Right renal cortex interstitium (tissue), 3 donors: Measurements from ENCODE around the gene PTPRR. TPM values are rescaled to one million over a fixed set of nuclear protein-coding genes. Genes with fewer than 3 reads are reported as not detected.

Source experiments
- DNase-seq, 3 donors: peaks; one replicate each; pipeline ENCODE4 v3.0.0-alpha.2; 2013; ENCODE audit warnings: low read depth in 3 of 3, low spot score in 2 of 3
- polyA plus RNA-seq, 3 donors: library from polyadenylated mRNA; unstranded; fragments of 120-200 nt; gene quantifications; one replicate each; pipeline ENCODE4 v1.2.1, GENCODE V29; 2013; ENCODE audit not compliant: insufficient read length in 3 of 3

PTPRR gene
- polyA plus RNA-seq, 3 donors = 0.47 to 0.95 (median 0.50) TPM

DNA sequence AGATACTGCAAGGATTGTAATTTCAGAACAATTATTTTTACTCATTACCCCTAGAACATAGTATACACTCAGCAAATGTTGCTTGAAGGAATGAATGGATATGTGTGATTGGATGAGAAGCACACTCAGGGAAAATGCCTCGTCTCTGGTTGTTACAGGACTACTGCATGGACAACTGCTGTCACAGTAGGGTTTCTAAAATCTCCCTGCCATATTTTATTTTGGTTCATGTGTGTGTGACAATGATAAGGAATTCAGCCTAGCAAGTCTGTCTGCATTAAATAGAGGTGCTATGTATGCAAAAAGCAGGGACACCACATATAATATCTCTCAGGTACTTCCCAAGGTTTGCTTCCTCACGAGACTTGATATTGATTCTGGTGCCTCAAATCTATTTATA, 1.4 kb downstream of the PTPRR start:
- DNase-seq = no peak

DNA sequence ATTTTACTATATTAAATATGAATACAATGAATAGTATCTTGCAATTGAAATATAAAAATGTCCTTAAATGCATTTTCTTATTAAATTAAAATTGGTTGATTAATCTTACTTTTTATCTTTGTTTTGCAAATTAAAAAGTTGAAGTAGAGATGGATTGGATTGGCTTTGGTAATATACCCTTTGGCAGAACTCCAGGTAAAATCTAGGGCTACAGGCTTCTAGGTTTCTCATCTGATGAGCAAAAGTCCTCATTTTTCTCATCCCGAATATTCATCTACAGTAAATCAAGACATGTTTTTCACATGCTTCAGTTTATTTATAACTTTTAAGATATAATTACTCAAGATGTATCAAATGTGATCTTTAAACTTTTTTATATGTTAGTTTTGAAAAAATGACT, 2.2 kb downstream of the PTPRR start:
- no peak for DNase-seq

DNA sequence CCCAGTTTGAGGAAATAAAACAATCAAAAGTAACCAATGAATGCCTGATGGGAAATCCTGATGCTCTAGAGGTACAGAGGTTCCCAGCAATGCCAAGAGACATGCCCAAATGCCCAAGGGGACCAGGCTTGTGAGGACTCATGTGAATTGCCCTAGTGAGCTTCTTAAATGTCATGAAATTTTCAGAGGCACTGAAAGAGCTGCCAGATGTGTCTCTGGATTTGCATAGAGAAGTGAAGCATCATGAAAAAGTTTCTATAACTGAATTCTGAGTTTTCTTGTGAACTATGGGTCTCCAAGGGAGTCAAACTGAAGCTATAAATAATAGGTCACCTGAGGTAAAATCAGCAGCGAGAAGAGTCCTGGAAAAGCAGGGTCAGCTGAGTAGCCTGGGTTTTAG, 9.9 kb downstream of the PTPRR start:
- no peak for DNase-seq

DNA sequence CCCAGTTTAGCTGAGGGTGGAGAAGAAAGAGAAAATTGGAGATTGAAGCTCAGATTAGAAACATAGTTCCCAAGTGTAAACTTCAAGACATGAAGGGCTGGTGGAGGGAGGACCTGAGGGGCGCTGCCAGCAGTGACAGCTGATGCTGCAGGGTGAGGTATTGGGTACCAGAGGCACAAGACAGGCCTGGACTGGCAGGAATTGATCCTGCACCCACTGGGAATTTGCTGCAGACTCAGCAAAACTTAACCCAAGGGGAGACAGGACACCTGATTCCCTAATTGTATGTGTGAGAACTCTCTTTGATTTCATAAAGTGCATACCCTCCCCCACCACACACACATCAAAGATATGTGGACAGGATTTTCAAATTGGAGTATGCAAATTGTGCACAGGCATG, 11.6 kb downstream of the PTPRR start:
- DNase-seq = no peak

DNA sequence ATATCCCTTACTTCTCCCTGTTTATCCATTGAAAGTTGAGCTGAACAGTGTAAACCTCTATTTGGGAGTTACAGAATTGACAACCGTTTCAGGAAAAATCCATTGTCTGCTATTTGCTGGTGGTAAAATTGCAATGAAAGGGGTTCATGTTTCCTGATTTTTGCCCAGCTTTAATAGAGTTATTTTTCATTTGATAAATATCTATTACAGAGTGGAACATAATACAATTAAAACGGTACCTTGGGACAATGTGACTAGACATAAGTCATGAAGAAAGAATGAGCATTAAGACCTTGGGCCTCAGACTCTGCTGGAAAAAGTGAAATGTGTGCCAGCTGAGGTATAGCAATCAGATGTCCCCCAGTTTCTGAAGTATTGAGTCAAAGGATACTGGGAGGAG, 13.1 kb downstream of the PTPRR start:
- DNase-seq = no peak

DNA sequence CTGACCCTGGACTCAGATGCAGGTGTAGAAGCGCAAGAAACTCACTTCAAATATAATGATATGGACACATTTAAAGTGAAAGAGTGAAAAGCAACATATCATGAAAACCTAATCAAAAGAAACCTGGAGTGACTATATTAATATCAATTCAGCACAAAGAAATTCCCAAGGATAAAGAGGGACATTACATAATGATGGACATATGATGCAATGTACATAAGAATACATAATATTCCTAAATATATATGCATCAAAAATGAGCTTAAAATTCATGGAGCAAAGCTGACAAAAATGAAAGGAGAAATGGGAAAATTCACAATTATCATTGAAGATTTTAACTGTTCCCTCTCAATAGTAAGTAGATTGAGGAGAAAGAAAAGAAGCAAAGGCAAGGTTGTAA, 24.6 kb downstream of the PTPRR start:
- no peak for DNase-seq

DNA sequence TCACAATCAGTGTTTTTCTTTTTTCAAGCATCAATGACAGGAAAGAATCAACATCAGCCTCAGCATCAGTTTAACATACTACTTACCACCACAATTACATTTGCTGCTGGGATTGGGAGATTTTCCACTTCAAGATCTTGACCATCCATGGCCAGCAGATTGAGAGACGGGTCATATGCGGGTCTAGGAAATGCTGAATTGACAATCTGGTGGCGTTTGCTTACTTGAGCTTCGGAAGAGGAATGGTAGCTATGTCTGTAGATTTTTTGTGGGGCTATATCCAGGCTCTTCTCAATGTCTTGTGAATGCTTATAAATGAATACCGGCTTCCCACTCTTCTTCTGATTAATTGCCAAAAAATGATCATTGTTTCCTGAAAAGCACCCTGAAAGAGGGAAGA, 27.9 kb downstream of the PTPRR start:
- no peak for DNase-seq

DNA sequence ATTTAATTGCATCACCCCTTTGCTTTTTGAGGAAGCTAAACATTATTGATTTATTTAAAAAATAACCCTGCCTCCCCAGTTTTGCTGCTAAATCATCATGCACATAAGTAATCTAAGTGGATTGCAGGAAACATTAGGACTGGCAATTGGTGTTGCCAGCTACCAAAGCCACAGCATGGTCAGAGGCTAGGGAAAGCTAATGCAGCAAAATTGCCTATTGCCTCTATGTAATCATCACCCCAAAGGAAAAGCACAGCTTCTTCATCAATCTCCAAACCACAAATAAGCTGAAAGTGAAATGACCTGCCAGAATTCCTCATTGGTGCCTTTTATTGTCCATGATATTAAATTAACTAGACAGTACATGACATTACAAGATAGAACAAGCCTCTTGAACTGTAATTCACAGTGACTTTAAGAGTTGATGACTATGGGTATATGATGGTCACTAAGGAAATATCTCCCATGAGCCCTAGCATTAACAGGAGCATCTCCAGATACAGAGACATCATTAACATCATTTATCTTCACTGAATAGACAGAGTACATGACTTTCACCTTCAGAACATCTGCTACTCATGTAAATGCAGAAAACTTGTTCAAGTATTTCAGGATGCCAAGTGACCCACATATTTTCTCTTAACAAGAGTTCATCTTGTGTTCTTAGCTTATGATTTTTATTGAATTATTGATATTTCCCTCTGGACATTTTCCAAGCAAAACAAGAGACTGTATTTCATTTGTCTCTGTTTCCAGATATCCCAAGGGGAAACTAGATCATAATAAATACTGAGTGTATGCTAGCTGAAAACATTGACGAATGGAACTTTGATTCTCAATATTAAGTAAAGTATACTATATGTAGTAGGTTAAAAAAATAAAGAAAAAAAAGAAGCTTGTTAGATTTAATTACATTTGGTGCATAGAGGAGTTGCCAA, 29.4 kb downstream of the PTPRR start:
- no peak for DNase-seq

DNA sequence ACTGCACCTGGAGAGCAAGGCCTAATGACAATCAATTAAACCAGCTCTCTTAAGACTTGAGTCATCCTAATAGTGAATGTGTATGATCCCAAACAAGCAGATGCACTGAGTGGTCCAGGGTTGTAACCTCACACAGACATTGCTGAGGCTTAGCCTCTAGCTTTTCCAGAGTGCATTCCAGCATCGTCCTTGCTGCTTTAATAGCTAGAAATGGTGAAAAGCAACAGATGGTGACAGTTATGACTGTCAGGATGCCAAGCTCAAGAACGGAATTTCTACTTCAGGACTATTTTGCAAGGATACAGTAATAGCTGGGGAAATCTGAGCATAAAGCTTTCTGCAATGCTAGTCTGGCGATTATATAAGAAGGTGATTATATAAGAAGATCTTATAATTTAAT, 34.6 kb downstream of the PTPRR start:
- no peak for DNase-seq

DNA sequence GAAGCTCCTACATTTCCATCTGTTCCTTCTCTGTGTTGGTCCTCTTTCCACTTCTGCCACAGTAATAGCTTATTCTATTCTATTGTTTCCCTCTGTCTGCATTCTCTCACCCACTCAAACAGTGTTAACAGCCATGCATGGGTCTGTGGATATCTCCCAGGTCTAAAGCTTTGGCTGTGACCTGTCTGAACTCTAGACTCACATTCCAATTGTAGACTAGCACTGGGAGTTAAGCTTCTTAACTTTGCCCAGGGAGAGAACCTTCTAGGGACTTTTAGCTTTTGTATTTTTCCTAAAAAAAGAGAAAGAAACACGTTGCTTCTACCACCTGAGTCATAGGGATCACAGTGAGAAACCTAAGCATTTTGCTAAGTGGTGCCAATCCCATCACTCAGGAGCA, 36.7 kb downstream of the PTPRR start:
- DNase-seq = no peak

DNA sequence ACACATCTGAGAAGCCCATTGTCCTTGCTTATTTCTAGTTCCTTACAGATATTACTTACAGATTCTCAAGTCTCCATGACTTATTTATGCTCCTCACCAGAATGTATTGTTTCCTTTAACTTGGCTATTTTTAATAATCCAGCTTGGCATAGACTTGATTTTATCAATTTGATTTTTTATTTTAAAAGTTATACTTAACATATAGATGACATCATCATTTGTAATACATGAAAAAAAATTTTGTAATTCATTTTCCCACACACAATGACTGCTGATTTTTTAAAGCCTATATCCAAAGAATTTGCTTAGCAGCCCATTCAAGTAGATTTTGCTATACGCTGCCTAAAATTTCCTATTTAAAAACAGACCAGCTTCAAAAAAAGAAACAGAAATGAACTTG, 39.8 kb downstream of the PTPRR start:
- DNase-seq = no peak

DNA sequence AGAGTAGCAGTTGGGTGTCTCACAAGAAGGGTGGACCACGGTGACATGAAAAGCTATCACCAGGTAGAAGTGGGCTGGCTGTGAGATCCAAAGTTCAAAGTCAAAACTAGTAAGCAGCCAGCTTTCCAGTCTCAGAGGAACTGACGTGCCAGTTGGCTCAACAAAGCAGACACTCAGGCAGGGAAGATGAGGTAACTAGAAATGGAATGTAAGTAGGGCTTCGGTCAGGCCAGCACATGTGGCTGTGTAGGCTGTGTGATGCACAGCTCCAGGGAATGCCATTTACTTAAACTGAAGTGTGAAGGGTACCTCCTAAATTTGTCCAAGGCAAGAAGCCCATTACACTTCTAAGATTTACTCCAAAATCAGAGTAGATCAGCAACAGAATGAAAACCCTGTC, 43.6 kb downstream of the PTPRR start:
- DNase-seq = no peak

DNA sequence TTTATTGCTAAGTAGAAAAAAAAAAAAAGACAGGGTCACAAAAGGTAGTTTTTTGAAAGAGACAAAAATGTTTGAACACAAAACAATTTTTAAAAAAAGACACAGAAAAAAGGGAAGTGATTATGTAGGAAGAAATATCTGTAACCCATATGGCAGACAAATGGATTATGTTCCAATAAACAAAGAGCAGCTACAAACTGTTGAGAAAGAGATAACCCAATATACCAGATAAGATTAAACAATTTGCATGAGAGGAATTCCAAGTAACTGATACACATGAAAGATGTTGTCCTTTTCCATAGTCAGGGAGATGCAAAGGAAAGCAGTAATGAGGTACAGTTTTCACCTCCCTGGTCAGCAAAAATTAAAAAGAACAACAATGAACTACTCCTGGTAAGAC, 44.9 kb downstream of the PTPRR start:
- no peak for DNase-seq

DNA sequence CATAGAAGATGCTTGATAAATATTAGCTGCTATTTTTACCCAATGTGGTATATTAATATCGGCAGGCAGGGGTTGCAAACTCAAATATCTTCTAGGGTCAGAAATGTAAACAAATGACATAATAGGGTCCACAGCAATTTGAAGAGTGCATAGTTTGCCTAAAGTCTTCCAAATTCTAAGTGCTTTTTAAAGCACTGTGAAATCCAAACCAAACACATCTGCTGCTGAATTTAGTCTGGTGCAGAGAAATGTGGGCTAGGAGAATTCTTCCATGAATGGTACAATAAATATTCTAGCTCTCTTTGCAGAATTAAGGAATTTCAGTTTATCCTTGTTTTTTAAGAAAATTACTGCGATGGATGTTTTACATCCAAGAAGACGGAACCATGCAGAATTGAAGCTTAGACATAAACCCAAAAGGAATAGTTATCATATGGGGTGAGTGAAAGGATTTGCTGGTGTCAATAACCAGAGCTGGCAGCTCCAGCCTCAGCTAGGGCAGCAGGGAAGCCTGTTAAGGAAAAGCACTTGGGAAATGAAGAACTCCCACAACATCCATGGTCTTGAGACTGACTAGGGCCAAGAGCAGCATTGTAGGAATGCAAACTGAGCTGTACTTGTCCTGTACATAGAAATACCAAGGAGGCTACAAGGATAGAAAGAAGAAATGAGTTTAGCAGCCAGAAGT, 65.5 kb downstream of the PTPRR start:
- DNase-seq = no peak

DNA sequence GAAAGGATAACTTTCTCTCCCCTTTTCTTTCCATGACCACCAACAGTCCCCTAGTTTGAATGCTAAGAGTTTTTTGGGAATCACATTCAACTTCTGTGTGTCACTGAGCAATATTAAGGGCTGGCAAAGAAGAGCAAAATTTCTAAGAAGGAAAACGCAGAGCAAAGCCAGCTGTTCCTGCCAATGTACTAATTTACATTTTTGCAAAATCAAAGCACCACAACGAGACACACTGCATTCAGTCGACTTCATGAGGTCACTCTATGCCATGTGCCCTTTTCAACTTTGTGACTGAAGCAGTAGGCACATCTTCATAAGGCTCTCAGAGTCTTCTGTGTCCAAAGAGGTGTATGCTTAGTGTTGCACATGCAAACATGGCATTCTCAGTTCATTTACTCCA, 66.4 kb downstream of the PTPRR start:
- no peak for DNase-seq

DNA sequence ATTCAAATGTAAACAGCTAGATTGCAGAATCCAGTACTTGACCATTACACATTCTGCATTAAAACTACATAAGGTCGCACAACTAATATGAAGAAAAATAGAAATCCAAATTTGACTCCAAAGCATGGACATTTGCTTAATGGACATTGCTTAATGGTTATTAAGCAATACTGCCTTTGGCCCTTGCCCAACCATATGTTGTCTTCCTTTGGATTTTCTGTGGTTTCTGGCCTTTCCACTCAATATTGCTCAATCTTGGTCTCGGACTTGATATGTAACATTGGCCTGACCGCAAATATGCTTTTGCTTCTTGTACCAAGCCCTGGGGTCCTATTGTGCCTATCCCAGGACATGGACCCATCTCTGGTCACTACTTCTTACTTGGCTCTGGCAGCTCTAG, 67.2 kb downstream of the PTPRR start:
- no peak for DNase-seq

DNA sequence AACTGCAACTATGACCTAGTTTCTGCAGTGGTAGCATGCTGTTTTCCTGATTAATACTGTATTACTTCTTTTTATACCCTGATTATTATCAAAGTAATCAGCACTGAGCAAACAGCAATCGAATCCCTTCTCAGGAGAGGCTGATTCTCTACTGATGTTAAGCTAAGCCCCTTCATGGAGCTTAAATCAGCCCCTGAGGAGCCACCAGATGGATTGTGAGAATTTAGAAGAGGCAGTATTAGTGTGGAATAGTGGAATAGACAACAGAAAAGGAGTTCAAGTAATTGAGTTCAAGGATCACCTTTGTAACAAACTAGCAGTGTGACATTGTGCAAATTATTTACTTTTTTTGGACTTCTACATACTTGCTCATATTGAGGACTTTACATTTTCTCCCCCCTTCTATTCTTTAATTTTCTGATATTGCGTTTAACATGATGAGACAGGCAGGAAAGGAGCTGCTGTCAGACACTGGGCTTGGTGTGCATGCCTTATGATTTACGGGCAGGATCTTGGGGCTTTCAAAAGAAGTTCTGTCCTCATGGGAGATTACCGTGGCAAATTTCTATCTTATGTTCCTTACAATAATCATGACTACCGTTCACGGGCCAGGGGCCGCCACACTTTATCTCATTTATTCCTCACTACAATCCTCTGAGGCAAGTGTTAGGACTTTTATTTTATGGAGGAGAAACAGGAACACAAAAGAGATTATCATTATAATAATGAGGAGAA, 68.0 kb downstream of the PTPRR start:
- DNase-seq = no peak

DNA sequence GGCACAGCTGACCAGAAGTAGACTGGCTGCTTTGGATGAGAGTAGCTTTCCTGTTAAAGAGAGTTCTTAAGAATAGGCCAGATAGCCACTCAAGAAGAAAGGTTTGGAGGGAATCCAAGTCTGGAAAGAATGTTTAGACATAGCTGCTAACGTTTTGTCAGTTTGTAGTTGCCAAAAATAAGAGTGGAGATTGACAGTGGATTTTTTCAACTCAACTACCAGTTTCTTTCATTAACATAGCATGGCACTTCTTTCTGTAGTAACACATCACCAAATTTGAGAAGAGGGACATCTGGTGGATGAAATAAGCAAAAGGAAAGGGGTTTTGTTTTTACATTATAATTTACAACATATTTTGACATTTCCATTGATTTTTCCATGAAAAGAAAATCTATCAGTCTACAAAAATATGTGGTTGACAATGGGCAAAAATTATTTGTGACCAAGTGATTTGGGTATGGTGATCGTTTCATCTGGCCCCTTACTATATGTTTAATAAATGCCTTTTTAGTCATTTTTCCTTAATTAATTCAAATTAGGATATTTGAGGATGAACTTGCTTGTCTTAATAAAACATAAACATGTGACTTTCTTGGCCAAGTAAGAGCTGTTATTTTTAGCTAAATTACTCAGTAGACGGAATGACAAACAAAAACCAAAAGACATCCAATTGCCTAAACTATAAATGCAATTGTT, 71.1 kb downstream of the PTPRR start:
- no peak for DNase-seq

DNA sequence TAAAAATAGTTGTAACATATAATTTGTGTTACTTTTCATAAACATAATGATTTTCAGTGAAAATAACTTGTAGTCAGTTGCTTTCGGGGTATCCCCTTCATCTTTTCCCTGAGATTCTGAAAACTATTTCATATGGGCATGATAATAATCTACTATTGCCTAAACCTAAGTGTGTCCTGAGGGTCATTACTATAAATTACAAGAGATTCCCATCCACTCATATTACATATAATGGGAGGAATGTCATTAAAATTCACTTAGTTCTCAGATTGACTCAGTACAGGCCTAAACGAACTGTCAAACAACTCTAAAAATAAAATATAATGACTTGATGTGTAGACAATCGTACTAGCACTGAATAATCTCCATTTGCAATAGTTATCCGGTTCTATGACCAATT, 72.7 kb downstream of the PTPRR start:
- DNase-seq = no peak

DNA sequence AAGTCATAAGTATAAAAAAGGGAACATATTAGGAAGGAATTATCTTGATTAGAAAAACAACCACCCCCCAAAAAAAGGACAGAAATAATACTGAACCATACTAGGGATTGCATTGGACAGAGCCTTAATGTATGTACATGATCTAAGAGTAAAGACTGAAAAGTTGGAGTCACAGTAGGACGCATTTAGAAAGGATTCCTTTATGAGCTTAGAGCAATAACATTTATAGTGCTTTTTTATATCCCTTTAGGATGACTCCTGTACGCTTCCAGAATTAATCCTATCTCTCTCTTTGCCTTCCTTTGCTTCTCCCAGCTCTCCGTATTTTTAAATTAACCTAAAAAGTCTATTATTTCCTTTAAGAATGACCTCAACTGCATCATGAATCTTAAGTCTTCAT, 75.3 kb downstream of the PTPRR start:
- no peak for DNase-seq

DNA sequence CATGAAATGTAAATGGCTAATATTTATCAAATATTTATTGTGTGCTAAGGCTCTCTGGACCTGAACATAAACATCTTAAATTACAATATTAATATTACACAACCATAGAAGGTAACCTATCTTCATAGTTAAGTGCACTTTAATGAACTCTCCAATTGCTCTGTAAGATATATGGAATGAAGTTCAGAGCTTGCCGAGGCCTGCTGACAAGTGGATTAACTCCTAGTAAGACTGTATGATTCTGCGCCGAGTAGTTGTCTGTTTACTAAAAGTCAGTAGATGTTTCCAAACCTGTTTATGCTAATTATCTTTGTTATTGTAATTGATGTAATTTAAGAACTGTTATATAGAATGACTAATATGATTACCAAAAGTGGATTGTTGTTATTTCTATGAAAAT, 77.2 kb downstream of the PTPRR start:
- no peak for DNase-seq
